Measurements from ENCODE around the gene OTUB1. TPM values are rescaled to one million over a fixed set of nuclear protein-coding genes. Genes with fewer than 3 reads are reported as not detected.

OTUB1 gene
- total RNA-seq, 1 donor from 2014 or later, result 29.2 TPM

GRCh38 chr11:64005691-64006090, 19.5 kb downstream of the OTUB1 start:
- no peak for DNase-seq

GRCh38 chr11:64006398-64006797, 20.2 kb downstream of the OTUB1 start:
- no peak for DNase-seq

GRCh38 chr11:64007160-64007628, 21.0 kb downstream of the OTUB1 start:
- no peak for DNase-seq

GRCh38 chr11:64007629-64008282, 21.5 kb downstream of the OTUB1 start:
- peak; percentile 30 for DNase-seq

GRCh38 chr11:64008283-64008913, 22.2 kb downstream of the OTUB1 start:
- DNase-seq, result no peak

GRCh38 chr11:64008914-64009633, 22.8 kb downstream of the OTUB1 start:
- no peak for DNase-seq

GRCh38 chr11:64009710-64010109, 23.5 kb downstream of the OTUB1 start:
- no peak for DNase-seq

- no peak for DNase-seq
Measured at GRCh38 chr11:64010783-64011182, 24.5 kb downstream of the OTUB1 start.

- DNase-seq, result no peak
Measured at GRCh38 chr11:64011371-64011770, 25.1 kb downstream of the OTUB1 start.

- no peak for DNase-seq
Measured at GRCh38 chr11:64013141-64013896, 27.1 kb downstream of the OTUB1 start.

- no peak for DNase-seq
Measured at GRCh38 chr11:64014356-64014755, 28.1 kb downstream of the OTUB1 start.

- DNase-seq, result no peak
Measured at GRCh38 chr11:64015510-64015909, 29.3 kb downstream of the OTUB1 start.

GRCh38 chr11:64015935-64016845, 30.0 kb downstream of the OTUB1 start:
- no peak for DNase-seq

- DNase-seq, result no peak
Measured at GRCh38 chr11:64017945-64018224, 31.6 kb downstream of the OTUB1 start.

GRCh38 chr11:64018310-64018709, 32.1 kb downstream of the OTUB1 start:
- no peak for DNase-seq

- no peak for DNase-seq
Measured at GRCh38 chr11:64019106-64020037, 33.1 kb downstream of the OTUB1 start.

GRCh38 chr11:64020976-64021756, 34.9 kb downstream of the OTUB1 start:
- no peak for DNase-seq

GRCh38 chr11:64021757-64022093, 35.5 kb downstream of the OTUB1 start:
- DNase-seq, result no peak

GRCh38 chr11:64022125-64022784, 36.0 kb downstream of the OTUB1 start:
- no peak for DNase-seq
